ENCODE results near the gene PHACTR4. TPM values are rescaled to one million over a fixed set of nuclear protein-coding genes. Genes with fewer than 3 reads are reported as not detected.

Gene PHACTR4
- total and polyA plus RNA-seq, 9 of the 15 experiments (the other 6 are each of a cell fraction or from before 2014, with no cell fraction given), result 6.4 to 43.6 (median 14.2) TPM

- no peak overlapping the region for H3K4me3 ChIP-seq
- ATAC-seq (no peak), DNase-seq (ENCODE audit: extremely low read depth in 1 of 4, low spot score in 3 of 4) (no peak), FAIRE-seq (no peak)
- intact Hi-C loops (cut with micrococcal nuclease) (no loop called here), in situ Hi-C loops (cut with MboI) (no loop called here)
- no peak overlapping the region for H3K4me2 ChIP-seq (ENCODE audit: insufficient read depth, low read length)
- H3K4me1 ChIP-seq (replicated peaks in 1 of 2; ENCODE audit: control insufficient read depth in 2 of 2, insufficient read depth in 2 of 2, low read length in 2 of 2), result peaks cover 19 to 23% of the 10 kb centered on the region in 2 experiments
- H3K9ac ChIP-seq (ENCODE audit: insufficient read depth in 1 of 2, low read depth in 2 of 2, low read length in 2 of 2), result no peak overlapping the region
- no TSS peak for BruUV-seq (replicated peaks)
- 0 out of 2 replicates have a peak, but pooled peaks cover 2% of the 10 kb centered on the region for H3K9me3 ChIP-seq (replicated peaks; ENCODE audit: control insufficient read depth, insufficient read depth, low read depth, low read length)
- H3K79me2 ChIP-seq (ENCODE audit: control insufficient read depth, insufficient read depth, low read length), result peaks cover 82% of the 10 kb centered on the region
- WGBS (ENCODE audit: insufficient coverage, low coverage, missing lambda C conversion rate), result 93% methylated on average over 5 of the region's 5 CpGs
- H4K20me1 ChIP-seq (replicated peaks; ENCODE audit: control insufficient read depth, insufficient read depth, low read length), result no peaks in the 10 kb centered on the region
- no peak overlapping the region for H2AFZ ChIP-seq (ENCODE audit: low read depth, low read length)
- peaks cover 13% of the 10 kb centered on the region; the same call in 1 of the 3 replicates for H3K36me3 ChIP-seq (ENCODE audit: control insufficient read depth, insufficient read depth, low read length)
- CTCF ChIA-PET (ENCODE audit: low intra/inter-chr PET ratio), result no interaction called here
- H3K27ac ChIP-seq (ENCODE audit: extremely low read depth, low read depth, low read length), result peak overlapping the region; percentile 28; the same call in 1 of the 3 replicates
- H3K9me1 ChIP-seq (ENCODE audit: control insufficient read depth, insufficient read depth, low read length), result no peaks in the 10 kb centered on the region
- POLR2A ChIA-PET, result interaction anchor here (1.0 to 1.4 kb wide), 3 partner anchors 9 to 143 kb away, joined by 3 to 4 read pairs (median 4); partner anchors contain the start of genes ATP5IF1 and PHACTR4
- H3K27me3 ChIP-seq (ENCODE audit: control insufficient read depth in 2 of 2, insufficient read depth in 2 of 2, low read length in 2 of 2), result no peaks in the 10 kb centered on the region
- TF ChIP-seq, protein P1, sequence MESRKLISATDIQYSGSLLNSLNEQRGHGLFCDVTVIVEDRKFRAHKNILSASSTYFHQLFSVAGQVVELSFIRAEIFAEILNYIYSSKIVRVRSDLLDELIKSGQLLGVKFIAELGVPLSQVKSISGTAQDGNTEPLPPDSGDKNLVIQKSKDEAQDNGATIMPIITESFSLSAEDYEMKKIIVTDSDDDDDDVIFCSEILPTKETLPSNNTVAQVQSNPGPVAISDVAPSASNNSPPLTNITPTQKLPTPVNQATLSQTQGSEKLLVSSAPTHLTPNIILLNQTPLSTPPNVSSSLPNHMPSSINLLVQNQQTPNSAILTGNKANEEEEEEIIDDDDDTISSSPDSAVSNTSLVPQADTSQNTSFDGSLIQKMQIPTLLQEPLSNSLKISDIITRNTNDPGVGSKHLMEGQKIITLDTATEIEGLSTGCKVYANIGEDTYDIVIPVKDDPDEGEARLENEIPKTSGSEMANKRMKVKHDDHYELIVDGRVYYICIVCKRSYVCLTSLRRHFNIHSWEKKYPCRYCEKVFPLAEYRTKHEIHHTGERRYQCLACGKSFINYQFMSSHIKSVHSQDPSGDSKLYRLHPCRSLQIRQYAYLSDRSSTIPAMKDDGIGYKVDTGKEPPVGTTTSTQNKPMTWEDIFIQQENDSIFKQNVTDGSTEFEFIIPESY (CRISPR knock-in tag; IDR thresholded peaks at IDR 0.05), result peak; percentile 74; the same call in 1 of the 2 replicates
- TF ChIP-seq SRF (CRISPR knock-in tag; IDR thresholded peaks at IDR 0.05), result no peak
These were observed 9.4 kb downstream of the PHACTR4 start for GRCh38 chr1:28378906-28379305.

- peaks cover 9 to 20% of the 10 kb centered on the region in 2 experiments for H3K4me1 ChIP-seq (replicated peaks in 1 of 2; ENCODE audit: control insufficient read depth in 2 of 2, insufficient read depth in 2 of 2, low read length in 2 of 2)
- in situ Hi-C loops (cut with MboI), result no loop called here
- no peak for ATAC-seq
- intact Hi-C loops (cut with micrococcal nuclease), result no loop called here
- POLR2A ChIA-PET, result interaction anchor here (0.6 to 2.5 kb wide), 2 partner anchors 11 to 29 kb away, joined by 3 to 16 read pairs; partner anchors contain the start of gene PHACTR4
- no peak for DNase-seq (ENCODE audit: extremely low read depth in 1 of 4, low spot score in 3 of 4)
- H3K9me1 ChIP-seq (ENCODE audit: control insufficient read depth, insufficient read depth, low read length), result no peaks in the 10 kb centered on the region
- H3K4me2 ChIP-seq (ENCODE audit: insufficient read depth, low read length), result no peak overlapping the region
- CTCF ChIA-PET (ENCODE audit: low intra/inter-chr PET ratio), result no interaction called here
- no peak overlapping the region for H3K27ac ChIP-seq (ENCODE audit: extremely low read depth, low read depth, low read length)
- 0 out of 2 replicates have a peak, but pooled peaks cover 2% of the 10 kb centered on the region for H3K9me3 ChIP-seq (replicated peaks; ENCODE audit: control insufficient read depth, insufficient read depth, low read depth, low read length)
- peaks cover 81% of the 10 kb centered on the region for H3K79me2 ChIP-seq (ENCODE audit: control insufficient read depth, insufficient read depth, low read length)
- H3K36me3 ChIP-seq (ENCODE audit: control insufficient read depth, insufficient read depth, low read length), result peaks cover 8% of the 10 kb centered on the region; the same call in 1 of the 3 replicates
- FAIRE-seq, result no peak
- no peak overlapping the region for H3K9ac ChIP-seq (ENCODE audit: insufficient read depth in 1 of 2, low read depth in 2 of 2, low read length in 2 of 2)
- BruUV-seq (replicated peaks), result TSS peak; percentile 21
- TF ChIP-seq GTF2F1 (IDR thresholded peaks at IDR 0.05; ENCODE audit: low read depth, low read length) (no peak), ZNF146 (CRISPR knock-in tag; IDR thresholded peaks at IDR 0.05; ENCODE audit: unreplicated experiment) (no peak), TARDBP (IDR thresholded peaks at IDR 0.05) (no peak), ARID1B (IDR thresholded peaks at IDR 0.05) (0 out of 2 replicates have a peak, but pooled peaks have one; percentile 10)
- TF ChIP-seq, protein P2, sequence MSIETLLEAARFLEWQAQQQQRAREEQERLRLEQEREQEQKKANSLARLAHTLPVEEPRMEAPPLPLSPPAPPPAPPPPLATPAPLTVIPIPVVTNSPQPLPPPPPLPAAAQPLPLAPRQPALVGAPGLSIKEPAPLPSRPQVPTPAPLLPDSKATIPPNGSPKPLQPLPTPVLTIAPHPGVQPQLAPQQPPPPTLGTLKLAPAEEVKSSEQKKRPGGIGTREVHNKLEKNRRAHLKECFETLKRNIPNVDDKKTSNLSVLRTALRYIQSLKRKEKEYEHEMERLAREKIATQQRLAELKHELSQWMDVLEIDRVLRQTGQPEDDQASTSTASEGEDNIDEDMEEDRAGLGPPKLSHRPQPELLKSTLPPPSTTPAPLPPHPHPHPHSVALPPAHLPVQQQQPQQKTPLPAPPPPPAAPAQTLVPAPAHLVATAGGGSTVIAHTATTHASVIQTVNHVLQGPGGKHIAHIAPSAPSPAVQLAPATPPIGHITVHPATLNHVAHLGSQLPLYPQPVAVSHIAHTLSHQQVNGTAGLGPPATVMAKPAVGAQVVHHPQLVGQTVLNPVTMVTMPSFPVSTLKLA (conservative IDR thresholded peaks at IDR 0.05), result 0 out of 4 replicates have a peak, but pooled peaks of 1 of the 2 experiments have one; percentile 43
- WGBS (ENCODE audit: insufficient coverage, low coverage, missing lambda C conversion rate), result 47% methylated on average over 1 of the region's 1 CpG
- no peaks in the 10 kb centered on the region for H4K20me1 ChIP-seq (replicated peaks; ENCODE audit: control insufficient read depth, insufficient read depth, low read length)
- H3K4me3 ChIP-seq, result no peak overlapping the region
- no peaks in the 10 kb centered on the region for H3K27me3 ChIP-seq (ENCODE audit: control insufficient read depth in 2 of 2, insufficient read depth in 2 of 2, low read length in 2 of 2)
- H2AFZ ChIP-seq (ENCODE audit: low read depth, low read length), result no peak overlapping the region
These were observed 10.9 kb downstream of the PHACTR4 start for GRCh38 chr1:28380394-28380793.

Measured in K562 (cell line).